BJ (cell line): ENCODE results near the gene SKI. TPM values are rescaled to one million over a fixed set of nuclear protein-coding genes. Genes with fewer than 3 reads are reported as not detected.

Source experiments
- CTCF ChIA-PET: fragments of 350-600 bp; formaldehyde crosslinking; extraction: SDS; loops from one replicate; lab custom pipeline; 2021; ENCODE audit warnings: antibody characterized with exemption, inconsistent platforms; lab: Yijun Ruan, JAX
- POLR2A ChIA-PET: fragments of 300-600 bp; sonication (Branson Sonifier 250); formaldehyde crosslinking; extraction: SDS; loops from one replicate; lab custom pipeline; 2021; ENCODE audit warnings: antibody characterized with exemption; lab: Charles Lee
- DNase-seq: peaks from one replicate; pipeline ENCODE4 v3.0.0-alpha.2; 2011; ENCODE audit warnings: low read depth
- H3K27me3 ChIP-seq: 2 replicates; pipeline ENCODE4 v1.6.0; 2011; ENCODE audit warnings: low read length; ENCODE audit not compliant: control insufficient read depth, insufficient read depth
- H3K36me3 ChIP-seq: 2 replicates; pipeline ENCODE4 v1.5.1; 2011; ENCODE audit warnings: low read length; ENCODE audit not compliant: control insufficient read depth, insufficient read depth
- H3K4me3 ChIP-seq: 2 replicates; pipeline ENCODE4 v1.5.1; 2011; ENCODE audit warnings: low read depth, mild to moderate bottlenecking, control low read depth, low read length
- polyA plus RNA-seq: library from polyadenylated mRNA; depleted of rRNA; stranded (reverse); fragments of >200 nt; gene quantifications from 2 replicates; pipeline ENCODE4 v1.2.3, GENCODE V29; 2011
- TF ChIP-seq, protein P1 (sequence below): IDR thresholded peaks from 2 replicates; pipeline ENCODE4 v1.5.1; 2011; ENCODE audit warnings: low read depth, mild to moderate bottlenecking, control low read depth, inconsistent platforms, low read length, moderate library complexity; ENCODE audit not compliant: insufficient read depth

The SKI gene
- polyA plus RNA-seq, 1 experiment = 5.1 TPM

DNA sequence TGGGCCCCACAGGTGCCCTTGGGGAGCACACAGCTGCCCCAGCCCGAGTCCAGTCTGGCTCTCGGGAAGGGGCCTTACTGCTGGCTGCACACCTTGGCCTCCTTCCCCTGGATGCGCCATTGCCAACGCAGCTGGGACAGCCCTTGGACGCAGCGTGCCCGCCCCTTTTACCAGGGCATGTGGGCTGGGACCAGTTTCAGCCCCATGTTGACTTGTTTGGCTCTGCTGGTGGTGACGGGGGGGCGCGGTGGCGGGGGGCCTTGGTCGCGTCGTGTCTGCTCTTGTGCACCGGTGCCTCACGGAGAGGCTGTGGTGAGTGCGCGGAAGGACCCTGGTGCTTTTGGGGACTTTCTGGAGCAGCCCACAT, 19.6 kb downstream of the SKI start:
- TF ChIP-seq, protein P1, sequence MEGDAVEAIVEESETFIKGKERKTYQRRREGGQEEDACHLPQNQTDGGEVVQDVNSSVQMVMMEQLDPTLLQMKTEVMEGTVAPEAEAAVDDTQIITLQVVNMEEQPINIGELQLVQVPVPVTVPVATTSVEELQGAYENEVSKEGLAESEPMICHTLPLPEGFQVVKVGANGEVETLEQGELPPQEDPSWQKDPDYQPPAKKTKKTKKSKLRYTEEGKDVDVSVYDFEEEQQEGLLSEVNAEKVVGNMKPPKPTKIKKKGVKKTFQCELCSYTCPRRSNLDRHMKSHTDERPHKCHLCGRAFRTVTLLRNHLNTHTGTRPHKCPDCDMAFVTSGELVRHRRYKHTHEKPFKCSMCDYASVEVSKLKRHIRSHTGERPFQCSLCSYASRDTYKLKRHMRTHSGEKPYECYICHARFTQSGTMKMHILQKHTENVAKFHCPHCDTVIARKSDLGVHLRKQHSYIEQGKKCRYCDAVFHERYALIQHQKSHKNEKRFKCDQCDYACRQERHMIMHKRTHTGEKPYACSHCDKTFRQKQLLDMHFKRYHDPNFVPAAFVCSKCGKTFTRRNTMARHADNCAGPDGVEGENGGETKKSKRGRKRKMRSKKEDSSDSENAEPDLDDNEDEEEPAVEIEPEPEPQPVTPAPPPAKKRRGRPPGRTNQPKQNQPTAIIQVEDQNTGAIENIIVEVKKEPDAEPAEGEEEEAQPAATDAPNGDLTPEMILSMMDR = no peak
- ChIA-PET CTCF (interaction anchor here (1.0 kb wide), 1 partner anchor 134 kb away, joined by 3 read pairs; no protein-coding TSS in a partner anchor), POLR2A (no interaction called here)

DNA sequence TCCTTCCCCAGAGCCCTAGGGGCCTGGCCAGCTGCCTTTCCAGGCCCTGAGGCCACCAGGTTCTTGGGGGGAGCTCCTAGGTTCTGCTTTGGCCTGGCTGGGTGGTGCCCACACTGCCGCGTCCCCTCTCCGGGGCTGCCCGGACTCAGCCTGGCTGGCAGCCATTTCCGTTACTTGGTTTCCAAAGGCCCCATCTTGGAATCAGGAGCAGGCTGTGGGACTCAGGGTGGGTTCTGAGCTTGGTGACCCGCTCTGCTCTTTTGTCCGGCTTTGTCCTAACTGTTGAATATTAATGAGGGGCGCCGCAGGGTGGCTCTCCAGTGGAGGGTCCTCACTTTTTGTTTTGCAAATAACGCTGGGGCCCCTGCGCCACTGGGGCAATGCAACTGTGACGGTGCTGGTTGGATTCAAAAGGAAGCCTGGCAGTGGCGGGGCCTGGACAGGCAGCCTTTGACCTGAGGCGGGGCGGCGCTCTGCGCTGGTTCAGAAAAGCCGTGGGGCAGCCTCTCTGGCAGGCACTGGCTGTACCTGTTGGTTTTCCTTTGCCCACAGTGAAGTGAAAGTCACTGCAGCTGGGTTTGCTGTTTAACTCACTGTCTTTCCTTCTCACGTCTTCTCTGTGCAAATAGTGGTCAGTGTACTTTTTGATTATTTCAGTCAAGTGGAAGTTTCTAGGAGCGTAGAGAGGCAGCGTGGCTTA, 20.2 kb downstream of the SKI start:
- ChIA-PET POLR2A (no interaction called here), CTCF (interaction anchor here (1.0 kb wide), 1 partner anchor 133 kb away, joined by 3 read pairs; no protein-coding TSS in a partner anchor)
- peaks cover 2% of the 10 kb centered on the region for H3K36me3 ChIP-seq
- no peak for DNase-seq
- H3K4me3 ChIP-seq = no peak overlapping the region
- TF ChIP-seq, protein P1 = no peak
- no peaks in the 10 kb centered on the region for H3K27me3 ChIP-seq

More for the DNA sequence above, 19.6 kb downstream of the SKI start:
- H3K36me3 ChIP-seq = peaks cover 2% of the 10 kb centered on the region
- H3K4me3 ChIP-seq = no peak overlapping the region
- DNase-seq = no peak
- no peaks in the 10 kb centered on the region for H3K27me3 ChIP-seq

DNA sequence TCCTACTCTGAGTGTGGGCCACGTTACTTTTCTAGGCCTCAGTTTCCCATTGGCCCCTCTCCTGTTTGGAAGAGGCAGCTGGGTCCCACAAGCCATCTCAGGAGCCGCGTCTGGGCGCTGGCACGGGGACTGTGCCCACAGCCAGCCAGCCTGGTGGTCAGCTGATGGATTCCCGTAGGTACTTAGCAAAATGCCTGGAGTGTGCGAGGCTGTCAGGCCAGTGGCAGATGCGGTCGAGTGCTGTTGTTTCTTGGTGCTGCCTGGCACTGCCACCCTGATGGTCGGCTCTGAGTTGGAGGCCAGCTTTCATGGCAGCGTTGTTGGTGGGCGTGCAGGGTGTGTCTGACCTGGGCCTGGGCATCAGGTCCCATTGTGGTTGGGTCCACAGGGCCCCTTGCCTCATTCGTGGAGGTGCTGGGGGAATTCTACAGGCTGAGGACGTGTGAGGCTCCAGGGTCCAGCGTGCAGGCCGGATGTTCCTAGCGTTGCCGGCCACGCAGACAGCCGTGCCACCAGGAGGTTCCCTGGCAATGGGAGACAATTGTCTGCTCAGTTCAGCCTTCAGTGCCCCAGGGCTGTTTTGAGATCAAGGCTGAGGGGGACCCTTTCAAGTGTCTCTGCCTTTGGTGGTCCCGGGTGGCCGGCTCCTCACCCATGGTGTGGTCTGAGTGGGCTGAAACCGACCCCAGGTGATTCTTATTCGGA, 20.9 kb downstream of the SKI start:
- POLR2A ChIA-PET = interaction anchor here (0.6 kb wide), 1 partner anchor 19 kb away, joined by 3 read pairs; no protein-coding TSS in a partner anchor
- TF ChIP-seq, protein P1 = no peak

DNA sequence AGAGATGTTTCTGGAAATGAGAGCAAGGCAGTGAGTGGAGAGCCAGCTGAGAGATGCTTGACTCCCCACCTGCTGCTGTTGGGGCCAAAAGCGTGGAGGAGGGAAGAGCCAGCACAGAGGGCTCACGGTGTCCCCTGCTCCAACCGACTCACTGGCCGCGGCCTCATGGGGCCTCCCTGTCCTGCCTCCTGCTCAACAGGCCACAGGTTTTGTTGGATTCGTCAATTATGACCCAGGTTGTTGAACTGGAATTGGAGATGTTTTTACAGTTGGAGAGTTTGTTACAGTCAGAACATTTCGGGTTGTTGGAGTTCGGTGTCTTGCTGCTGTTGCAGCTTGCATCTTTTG, 21.4 kb downstream of the SKI start:
- ChIA-PET CTCF (no interaction called here), POLR2A (interaction anchor here (0.6 kb wide), 1 partner anchor 19 kb away, joined by 3 read pairs; no protein-coding TSS in a partner anchor)
- Histone ChIP-seq H3K4me3 (no peak overlapping the region), H3K36me3 (peaks cover 10% of the 10 kb centered on the region), H3K27me3 (no peaks in the 10 kb centered on the region)
- no peak for DNase-seq
- TF ChIP-seq, protein P1 = no peak

More for the DNA sequence above, 20.9 kb downstream of the SKI start:
- H3K36me3 ChIP-seq = peaks cover 8% of the 10 kb centered on the region
- no peak overlapping the region for H3K4me3 ChIP-seq
- no peaks in the 10 kb centered on the region for H3K27me3 ChIP-seq
- no peak for DNase-seq
- CTCF ChIA-PET = no interaction called here

DNA sequence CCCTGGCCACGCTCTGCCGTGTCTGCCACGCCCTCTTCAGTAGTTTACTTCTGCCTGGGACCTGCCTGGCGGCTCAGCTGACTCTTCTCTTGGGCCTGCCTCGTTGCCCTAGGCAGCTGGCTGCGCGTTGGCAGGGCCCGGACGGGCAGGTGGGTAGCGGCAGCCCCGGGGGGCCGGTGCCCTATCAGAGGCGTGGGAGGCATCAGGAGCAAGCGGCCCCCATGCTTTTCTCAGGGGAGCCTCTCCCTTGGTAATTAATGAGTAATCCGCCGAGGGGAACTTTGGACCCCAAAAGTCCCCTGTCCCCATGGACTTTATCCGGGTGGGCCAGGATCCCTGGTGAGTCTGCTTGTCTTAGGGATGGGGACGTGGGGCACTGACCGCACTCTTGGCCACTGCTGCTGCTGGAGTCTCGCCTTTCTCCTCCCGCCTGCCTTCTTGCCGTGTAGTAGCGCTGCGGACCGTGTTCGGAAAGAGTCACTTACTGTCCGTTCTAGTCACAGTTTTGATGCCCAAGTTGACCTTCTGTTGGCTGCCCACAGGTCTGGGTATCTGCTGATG, 22.7 kb downstream of the SKI start:
- ChIA-PET CTCF (no interaction called here), POLR2A (no interaction called here)
- Histone ChIP-seq H3K27me3 (no peaks in the 10 kb centered on the region), H3K4me3 (no peak overlapping the region), H3K36me3 (peaks cover 14% of the 10 kb centered on the region)
- no peak for DNase-seq
- TF ChIP-seq, protein P1 = no peak
